DOHH2 (cell line): ENCODE results near the gene RNF13.

Experiments
- EZH2phosphoT487 ChIP-seq: fragments of 200-600 bp; sonication (generic); IDR thresholded peaks from 2 replicates; pipeline ENCODE4 v1.6.1; 2017; ENCODE audit warnings: borderline replicate concordance, mild to moderate bottlenecking, antibody characterized with exemption, low read length, moderate library complexity, mixed read lengths
- TF ChIP-seq, protein P1 (sequence below): fragments of 200-600 bp; sonication (generic); IDR thresholded peaks from one replicate; pipeline ENCODE4 v1.5.1; 2014; ENCODE audit warnings: antibody characterized with exemption, mild to moderate bottlenecking, low read depth, low read length; ENCODE audit not compliant: poor library complexity, severe bottlenecking

DNA sequence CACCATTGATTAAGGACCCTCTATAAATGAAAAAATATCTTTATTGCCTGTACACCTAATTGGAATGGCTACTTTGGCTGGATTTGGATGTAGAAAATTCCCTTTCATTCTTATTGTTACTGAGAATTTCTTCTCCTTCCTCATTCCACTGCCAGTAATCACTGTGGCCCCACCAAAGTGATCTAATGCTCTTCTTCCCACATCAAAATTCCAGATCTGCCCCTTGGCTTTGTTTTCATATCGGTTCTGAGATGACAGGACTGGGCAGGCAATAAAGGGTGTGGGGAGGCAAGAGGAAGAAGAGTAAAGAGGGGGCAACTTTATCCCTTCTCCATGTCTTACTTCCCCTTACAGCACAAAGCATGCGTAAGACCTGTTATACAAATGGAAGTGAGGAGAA, 22.7 kb upstream of the RNF13 start:
- TF ChIP-seq, protein P1, sequence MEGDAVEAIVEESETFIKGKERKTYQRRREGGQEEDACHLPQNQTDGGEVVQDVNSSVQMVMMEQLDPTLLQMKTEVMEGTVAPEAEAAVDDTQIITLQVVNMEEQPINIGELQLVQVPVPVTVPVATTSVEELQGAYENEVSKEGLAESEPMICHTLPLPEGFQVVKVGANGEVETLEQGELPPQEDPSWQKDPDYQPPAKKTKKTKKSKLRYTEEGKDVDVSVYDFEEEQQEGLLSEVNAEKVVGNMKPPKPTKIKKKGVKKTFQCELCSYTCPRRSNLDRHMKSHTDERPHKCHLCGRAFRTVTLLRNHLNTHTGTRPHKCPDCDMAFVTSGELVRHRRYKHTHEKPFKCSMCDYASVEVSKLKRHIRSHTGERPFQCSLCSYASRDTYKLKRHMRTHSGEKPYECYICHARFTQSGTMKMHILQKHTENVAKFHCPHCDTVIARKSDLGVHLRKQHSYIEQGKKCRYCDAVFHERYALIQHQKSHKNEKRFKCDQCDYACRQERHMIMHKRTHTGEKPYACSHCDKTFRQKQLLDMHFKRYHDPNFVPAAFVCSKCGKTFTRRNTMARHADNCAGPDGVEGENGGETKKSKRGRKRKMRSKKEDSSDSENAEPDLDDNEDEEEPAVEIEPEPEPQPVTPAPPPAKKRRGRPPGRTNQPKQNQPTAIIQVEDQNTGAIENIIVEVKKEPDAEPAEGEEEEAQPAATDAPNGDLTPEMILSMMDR: no peak
- TF ChIP-seq EZH2phosphoT487: no peak
